GM21381 (cell line): ENCODE measurements around the gene LRRC7.

Source experiments
- ATAC-seq: cut with Tn5 transposase; IDR thresholded peaks from one replicate; pipeline ENCODE4 v1.9.1; 2021; ENCODE audit warnings: mild to moderate bottlenecking, moderate library complexity; ENCODE audit not compliant: unreplicated experiment

LRRC7 gene

DNA sequence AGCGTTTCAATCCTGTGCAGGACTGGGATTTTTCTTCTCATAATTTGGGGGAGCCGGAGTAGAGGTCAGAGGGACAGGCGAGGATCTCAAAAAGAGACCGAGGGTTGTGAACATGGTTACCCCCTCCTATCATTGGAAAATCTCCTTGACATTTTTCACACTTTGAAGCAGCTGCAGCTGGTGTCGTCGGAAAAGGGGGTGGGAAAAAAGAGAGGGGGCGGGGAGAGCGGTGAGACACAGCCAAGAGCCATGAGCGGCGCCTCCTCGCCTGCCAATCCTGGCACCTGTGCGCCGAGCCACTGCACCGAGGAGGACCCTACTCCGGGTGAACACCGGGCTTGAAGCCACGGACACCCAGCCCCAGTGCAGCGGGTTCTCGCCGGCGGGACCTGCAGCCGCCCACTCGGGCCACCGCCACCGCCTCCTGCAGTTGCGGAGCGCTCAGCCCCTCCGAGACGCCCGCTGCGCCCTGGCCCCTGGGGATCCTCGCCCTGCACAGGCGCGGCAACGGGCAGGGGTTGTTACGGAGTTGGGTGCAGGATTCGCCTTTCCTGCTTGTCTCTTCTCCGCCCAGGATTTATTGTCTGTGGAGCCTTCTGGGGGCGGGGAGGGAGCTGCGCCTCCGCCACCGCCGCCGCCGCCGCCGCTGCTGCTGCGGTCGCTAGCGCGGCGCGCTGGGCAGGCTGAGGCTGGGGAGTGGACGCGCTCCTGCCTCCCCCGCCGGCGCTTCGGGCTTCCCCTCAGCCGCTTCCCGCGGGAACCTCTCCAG is at the start of gene LRRC7:
Gene LRRC7 (plus strand): TSS at position 271 of the 769 bp plus-strand sequence. CDS start 718 bp downstream, outside the sequence.
- no peak for ATAC-seq

DNA sequence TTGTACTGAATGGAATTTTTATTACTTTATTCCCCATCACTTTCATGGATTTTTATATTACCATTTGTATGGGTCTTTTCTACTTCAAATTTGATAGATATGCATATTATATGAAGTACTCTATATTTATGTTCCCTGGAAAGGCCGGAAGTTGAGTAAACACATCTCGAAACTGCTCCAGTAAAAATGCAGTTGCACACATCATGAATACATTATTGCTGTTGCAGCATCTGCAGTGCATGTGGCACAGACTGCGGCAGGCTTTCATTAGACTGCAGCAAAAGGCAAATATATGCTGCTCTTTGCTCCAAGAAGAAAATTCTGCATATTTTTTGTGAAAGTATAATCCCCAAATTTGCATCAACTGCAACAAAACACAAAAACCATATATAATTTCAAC is 48.7 kb upstream of the LRRC7 start:
- ATAC-seq: no peak

DNA sequence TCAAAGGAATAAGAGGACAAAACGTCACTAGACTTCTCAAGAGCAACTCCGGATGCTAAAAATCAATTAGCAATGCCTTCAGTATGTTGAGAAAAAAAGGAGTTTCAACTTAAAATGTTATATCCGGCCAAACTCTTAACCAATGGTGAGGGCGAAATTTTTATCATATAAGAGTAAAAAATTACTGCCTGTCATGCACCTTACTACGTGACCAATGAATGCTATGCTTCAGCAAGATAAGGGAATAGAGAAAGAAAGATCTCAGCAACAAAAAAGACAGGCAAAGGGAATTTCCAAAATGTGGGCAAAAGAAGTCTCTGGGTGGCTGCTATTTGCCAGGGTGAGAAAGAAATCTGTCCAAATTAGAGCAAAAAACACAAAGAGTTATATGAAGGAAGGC is 47.4 kb upstream of the LRRC7 start:
- no peak for ATAC-seq

DNA sequence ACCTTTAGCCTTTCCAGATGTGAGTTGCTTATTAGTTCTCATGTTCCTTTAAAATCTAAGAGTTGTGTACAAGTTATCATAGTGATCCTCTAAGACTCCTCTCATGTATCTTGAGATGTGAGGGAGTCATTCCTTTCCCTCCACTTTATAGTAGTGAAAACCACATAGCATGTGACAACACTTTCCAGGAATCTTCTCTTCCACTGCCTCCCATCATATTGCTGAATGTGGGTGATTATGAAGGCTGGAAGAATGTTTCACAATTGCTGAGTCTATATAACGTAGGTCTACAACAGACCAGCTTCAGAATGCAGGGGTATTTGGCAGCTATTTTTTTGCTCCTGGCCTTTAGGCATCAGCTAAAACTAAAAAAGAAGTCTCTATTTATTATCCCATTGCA is 44.7 kb upstream of the LRRC7 start:
- no peak for ATAC-seq

DNA sequence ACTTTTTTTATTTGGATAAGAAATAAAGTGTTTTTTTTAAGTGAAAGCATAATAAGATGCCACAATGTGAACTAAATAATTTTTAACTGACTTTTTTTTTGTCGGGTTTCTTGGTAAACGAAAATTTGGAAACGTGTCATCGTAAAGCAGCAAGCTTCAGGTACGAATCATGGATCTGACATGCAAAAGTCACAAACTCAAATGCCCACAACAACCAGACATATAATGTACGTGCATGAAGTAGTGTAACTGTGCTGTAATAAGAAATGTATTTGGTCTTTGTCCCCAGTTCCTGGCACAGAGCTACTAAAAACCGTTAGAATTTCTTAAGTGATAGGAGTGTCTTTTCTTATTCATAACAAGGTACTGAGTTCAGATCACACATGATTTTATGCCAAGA is 44.3 kb upstream of the LRRC7 start:
- no peak for ATAC-seq

DNA sequence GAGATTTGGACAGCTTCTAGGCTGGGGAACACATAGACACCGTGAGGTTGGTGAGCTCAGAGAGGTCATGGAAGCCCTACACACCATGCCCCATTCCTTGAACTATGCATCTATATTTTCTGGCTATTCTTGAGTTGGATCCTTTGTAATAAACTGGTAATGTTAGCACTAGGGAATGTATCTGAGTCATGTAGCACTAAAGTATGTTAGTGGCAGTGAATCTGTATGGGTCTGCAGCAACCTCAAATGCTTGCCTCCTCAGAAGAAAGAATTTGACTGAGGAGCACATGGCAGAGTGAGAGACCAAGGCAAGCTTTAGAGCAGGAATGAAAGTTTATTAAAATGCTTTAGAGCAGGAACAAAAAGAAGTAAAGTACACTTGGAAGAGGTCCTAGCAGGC is 43.7 kb upstream of the LRRC7 start:
- ATAC-seq: no peak

DNA sequence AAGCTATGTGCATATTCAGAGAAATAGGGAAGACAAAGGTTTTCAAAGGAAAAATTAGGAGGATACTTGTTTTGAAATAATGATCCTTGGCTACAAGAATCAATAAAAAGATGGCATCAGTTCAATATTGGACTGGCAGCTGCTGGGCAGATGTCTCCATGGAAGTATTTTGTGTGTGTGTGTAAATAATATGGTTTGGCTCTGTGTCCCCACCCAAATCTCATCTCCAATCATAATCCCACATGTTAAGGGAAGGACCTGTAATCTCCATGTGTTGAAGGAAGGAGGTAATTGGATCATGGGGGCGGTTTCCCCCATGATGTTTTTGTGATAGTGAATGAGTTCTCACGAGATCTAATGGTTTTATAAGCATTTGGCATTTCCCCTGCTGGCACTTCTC is 40.4 kb upstream of the LRRC7 start:
- ATAC-seq: no peak

DNA sequence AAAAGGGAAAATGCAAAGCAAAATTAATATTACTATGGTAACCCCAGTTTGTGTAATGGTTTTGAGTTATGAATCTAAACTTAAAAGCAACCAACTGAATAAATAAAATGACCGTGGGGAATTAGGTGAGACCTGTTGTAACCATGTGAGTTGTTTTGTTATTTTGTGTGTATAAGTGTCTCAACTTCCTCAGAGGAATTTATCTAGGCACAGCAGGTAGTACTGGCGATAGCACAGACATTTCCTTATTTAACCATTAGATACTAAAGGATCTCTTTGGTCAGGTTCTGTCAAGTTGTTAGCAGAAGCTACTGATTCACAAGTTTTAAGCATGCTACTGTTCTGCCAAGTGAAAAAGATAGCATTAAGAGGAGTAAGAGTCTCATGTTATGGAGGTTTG is 39.3 kb upstream of the LRRC7 start:
- ATAC-seq: no peak

DNA sequence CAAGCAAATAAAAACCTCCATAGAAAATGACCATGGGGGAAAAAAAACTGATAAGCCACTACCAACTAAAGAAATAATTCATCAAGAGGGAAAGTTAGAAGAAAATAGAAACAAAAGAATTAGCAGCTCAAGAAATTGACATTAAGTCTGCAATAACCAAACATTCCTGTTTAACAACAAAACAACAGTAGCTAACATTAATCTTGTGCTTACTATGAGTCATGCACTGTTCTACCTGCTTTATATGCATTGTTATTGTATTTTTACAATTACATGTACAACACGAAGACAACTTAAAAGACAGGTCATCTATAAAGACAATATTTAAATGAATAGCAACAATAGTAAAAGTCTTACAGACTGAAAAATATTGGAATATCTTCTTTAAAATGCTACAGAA is 34.4 kb upstream of the LRRC7 start:
- no peak for ATAC-seq

DNA sequence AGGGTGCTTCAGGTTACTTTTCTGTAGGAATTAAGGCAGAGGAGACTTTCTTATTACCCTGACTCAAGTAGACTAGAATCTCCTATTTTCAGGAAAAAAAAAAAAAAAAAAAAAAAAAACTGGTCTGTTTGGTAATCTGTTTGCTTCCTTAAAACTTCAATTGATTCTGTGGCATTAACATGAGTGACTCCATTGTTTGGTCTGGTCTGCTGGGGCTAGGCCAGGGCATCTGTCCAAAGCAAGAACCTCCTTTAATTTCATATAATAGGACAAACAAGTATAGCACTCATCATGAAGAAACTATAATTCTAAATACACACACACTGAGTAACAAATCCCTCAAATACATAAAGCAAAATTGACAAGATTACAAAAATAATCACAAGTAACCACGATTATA is 32.9 kb upstream of the LRRC7 start:
- ATAC-seq: no peak

DNA sequence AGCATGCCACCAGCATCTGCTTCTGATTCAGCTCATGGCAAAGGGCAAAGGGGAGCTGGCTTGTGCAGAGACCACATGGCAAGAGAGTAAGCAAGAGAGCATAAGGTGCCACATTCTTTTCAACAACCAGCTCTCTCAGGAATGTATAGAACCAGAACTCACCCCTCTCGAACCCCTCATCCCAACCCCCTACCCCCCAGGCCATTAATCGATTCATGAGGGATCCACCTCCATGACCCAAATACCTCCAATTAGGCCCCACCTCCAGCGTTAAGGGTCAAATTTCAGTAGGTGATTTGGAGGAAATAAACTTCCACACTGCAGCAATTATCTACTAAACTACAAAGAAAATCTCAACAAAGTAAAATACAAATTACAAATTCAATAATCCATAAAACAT is 32.2 kb upstream of the LRRC7 start:
- ATAC-seq: no peak

DNA sequence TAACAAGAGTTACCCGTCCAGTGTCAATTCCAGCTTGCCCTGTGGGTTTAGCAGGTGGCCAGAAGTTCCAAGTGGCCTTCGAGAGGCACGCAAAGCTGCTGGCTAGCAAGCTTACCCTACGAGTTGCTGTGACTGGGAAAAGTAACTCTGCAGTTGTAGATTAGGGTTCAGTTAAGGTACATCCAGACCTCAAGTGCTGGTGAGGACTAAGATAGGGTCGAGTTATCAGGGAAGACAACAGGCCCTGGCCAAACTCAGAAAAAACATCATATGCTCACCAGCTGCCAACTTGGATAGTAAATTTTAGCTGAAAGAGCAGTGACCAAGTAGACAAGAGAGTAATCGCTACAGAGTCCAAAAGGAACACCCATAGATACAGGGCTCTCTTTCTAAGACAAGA is 27.7 kb upstream of the LRRC7 start:
- ATAC-seq: no peak

DNA sequence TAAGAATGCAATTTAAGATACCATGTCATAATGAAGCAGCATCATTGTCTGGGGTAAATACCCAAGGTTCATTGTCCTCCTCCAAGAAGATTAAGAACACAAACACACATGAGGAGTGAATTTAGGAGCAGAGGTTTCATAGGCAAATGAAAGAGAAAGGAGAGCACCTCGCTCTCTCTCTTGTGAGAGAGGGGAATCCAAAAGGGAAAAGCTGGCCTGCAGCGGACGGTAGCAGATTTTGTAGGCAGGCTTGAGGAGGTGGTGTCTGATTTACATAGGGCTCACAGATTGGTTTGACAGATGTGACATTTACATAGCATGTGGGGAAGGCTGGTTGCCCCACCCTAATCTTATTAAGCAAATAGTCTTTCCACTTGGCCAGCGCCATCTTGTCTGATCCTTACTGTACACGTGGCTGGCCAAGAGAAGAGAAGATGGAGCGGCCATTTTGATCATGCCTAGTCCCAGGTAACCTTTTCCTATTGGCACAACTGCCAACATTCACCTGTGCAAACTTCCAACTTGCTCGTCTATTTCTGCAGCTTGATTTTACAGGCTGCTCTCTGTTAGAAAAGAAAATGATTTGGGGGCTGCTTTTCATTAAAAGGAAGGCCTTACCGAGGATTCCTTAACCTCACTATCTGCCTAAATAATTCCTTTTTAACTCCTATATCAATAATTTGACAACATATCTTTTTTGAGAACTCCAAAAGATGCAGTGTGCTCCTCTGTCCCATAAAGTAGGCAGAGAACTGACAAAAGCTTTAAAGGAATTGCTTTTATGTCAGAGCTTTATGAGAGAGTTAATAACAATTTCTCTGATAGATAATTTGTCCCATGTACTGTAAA is 16.0 kb upstream of the LRRC7 start:
- ATAC-seq: no peak

DNA sequence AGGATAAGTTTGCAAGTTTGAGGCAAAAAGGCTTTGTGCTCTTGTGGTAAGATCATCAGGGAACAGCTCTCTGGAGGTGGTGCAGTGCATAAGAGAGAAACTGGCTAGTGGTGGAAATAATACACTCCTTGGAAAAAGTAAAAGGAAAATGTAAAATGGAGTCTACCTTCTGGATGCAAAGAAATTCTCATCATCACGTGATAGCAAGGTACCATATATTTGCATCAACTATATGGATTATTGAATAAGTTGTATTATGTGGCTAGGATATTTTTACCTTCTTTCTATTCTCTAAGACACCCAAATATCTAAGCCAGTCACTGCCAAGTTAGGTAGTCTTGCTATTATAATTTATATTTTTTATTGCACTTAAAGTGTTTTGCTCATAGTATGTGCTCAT is 14.0 kb upstream of the LRRC7 start:
- no peak for ATAC-seq

DNA sequence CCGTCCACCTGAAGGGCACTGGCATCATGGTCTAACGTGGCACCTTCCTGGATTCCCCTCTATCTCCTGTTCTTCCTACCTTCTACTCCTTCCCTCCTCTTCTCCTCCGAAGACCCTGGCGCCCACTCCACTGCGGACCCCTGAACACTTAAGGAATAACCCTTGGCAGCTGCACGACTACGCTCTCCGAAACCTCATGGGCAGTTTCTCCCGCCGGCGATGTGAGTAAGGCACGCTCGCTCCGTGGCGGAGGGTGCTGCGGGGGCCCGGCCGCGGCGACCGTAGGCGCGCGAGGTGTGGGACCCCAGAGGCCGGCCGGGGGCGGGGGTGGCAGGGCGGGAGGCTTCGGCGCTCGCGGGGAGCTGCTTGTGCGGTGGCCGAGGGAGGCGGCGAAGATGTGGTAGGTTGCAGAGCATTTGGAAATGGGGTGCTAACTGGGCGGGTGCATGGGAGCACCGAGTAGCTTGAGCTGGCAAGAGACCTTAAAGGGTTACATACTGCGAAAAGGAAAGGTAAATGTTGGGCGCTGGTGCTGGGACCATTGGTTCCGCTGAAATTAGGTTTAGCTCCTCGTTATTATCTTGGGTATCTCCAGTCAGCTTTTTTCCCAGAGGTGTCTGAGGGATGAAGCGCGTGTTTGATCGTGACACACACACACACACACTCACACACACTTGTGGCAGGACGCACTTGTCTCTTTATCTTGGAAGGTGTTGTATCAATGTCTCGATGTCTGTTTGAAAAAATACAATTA is 876 bp downstream of the LRRC7 start:
- no peak for ATAC-seq

DNA sequence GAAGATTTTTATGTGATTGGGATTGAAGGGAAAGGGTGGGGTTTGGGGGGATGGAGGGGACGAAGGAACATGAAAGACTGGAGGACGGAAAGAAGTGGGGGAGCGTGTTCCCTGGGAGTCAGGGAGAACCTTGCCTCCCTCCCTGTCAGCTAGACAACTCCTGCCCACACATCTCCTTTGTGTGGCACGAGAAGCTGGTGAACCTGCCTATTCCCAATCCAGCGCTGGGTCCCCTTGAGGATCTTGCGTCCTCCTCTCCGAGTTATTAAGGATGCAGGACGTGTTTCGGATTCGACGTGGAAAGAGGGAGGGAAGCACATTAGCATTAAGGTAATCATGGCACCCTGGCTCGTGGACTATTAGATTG is 1.4 kb downstream of the LRRC7 start:
- no peak for ATAC-seq

DNA sequence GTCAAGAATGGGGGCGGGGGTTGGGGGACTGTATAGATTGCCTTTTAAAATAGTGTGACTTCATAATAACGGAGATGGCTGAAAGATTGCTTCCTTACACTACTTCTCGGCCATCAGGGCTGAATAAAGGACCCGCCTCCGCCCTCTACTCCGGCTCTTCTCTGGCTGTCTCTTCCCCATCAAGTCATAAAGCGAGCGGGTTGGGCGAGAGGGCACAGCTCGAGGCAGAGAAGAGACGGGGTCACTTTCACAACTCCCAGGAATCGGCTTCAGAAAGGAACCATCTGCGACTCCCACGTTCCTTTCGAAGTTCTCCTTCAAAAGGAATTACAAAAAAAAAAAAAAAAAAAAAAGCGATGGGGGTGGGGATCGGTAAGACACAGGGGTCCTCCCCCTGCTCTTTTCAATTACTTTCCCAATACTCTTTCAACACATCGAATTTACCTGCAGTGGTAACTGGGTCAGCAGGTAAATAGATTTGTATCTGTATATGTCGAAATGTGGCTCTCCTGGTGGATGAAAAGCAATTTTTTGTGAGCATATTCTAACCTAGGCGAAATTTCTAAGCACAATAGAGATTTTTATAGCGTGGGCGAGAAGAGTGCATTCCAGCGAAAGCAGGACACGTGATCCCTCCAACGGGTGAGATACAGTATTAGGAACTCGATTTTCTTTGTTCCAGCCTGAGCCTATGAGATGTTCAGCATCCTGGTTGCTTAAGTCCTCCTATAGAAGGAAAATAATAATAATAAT is 2.0 kb downstream of the LRRC7 start:
- ATAC-seq: no peak

DNA sequence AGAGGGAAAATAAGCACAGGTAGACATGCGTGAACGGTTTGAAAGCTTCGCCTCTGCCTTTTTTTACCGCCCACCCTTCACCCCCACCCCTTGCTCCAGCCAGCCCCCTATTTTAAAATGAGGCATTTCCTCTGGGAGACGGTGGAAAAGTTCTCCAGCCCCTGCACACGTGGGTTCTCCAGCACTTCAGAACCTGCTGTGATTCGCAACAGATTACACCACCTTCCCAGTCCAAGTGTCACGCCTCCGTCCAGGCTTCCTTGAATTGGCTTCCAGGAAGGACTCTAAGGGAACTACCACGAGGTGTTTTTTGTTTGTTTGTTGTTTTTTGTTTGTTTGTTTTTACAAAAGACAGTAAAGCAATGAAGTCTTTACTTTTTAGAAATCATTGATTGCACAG is 2.6 kb downstream of the LRRC7 start:
- ATAC-seq: no peak

DNA sequence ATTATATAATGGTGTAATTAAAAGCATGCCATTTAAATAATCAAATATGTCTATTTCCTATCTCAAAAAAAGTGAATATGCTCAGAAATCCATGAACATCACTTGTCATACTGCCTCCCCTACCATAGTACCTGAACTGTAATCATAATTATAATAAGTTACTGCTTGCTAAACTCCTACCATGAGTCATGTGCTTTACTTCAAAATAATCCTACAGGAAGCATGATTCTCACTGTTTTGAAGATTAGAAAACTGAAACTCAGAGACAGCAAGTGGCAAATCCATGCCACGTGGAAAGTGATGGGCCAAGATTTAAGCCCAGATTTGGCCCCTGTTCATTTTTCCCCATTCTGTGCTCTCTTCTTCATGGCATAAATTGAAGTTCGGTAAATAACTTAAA is 5.2 kb downstream of the LRRC7 start:
- no peak for ATAC-seq

DNA sequence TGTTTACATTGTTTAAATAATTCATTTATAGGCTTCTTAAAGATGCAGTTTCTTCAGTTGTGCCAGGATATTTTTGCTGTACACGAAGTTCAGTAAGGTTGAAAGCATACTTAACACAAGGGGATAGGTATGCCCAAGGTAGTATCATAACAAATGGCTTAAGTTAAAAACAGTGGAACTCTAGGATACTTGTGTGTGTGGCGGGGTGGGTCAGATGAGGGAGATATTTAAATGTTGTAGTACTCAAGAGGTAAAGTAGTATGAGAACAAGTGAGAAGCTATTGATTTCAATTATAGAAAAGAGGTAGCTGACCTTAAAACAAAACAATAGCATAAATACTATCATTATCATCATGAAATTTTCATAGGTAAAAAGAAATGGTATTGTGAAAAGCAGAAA is 6.2 kb downstream of the LRRC7 start:
- no peak for ATAC-seq

DNA sequence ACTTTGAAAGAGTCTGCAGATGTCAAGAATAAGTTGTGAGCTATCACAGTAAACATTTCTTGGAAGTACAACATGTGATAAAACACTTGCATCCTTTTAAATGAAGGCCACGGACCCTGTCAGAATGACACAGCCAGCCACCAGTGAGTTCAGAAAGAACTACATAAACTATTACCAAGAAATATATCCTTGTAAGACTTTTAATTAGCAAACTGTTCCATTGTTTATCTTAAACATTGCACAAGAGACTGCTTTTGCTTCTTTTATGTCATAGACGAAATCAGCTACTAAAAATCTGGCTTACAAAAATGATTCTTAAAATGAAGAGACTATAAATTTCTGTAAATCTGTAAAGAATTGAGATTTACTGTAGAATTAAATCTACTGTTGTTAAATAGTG is 17.9 kb downstream of the LRRC7 start:
- ATAC-seq: no peak
